K562 (cell line): ENCODE data around the gene RND1. TPM values are rescaled to one million over a fixed set of nuclear protein-coding genes. Genes with fewer than 3 reads are reported as not detected.

Source experiments
- ATAC-seq: fragments of 200-7000 bp; cut with Tn5 transposase; 3 replicates; pipeline ENCODE4 v1.9.1; 2020; ENCODE audit warnings: moderate library complexity
- BruUV-seq: library from RNA; stranded (reverse); fragments of 400-500 nt; replicated peaks from 2 replicates; lab custom pipeline; 2021; lab: Mats Ljungman, UMichigan
- CTCF ChIA-PET: fragments of 300-600 bp; formaldehyde crosslinking; extraction: SDS; loops from one replicate; lab custom pipeline; 2021; ENCODE audit warnings: low intra/inter-chr PET ratio; lab: Yijun Ruan, JAX
- POLR2A ChIA-PET: fragments of 300-600, 350-650 bp; sonication (Branson Sonifier 250); formaldehyde crosslinking; extraction: SDS; loops from one replicate; lab custom pipeline; 2021; ENCODE audit warnings: antibody characterized with exemption, inconsistent platforms; lab: Yijun Ruan, JAX
- DNase-seq, 4 experiments: peaks; one replicate each; pipeline versions ENCODE4 v3.0.0 to v3.0.0-alpha.2; 2011 to 2018; ENCODE audit warnings: low spot score in 3 of 4, mixed read lengths in 3 of 4; ENCODE audit errors: extremely low read depth in 1 of 4
- FAIRE-seq: peaks from 2 replicates; lab custom pipeline; 2011; peaks lifted over from hg19 to GRCh38; lab: Jason Lieb, UNC
- H2AFZ ChIP-seq: 2 replicates; pipeline ENCODE4 v1.6.0; 2011; ENCODE audit warnings: low read depth, low read length, control low read depth, inconsistent platforms
- H3K27ac ChIP-seq: fragments of 200-600 bp; 3 replicates; pipeline ENCODE4 v1.8.0; 2011; ENCODE audit warnings: low read depth, mild to moderate bottlenecking, control low read depth, inconsistent platforms, low read length, moderate library complexity, mixed read lengths; ENCODE audit errors: extremely low read depth
- H3K27me3 ChIP-seq, 2 experiments: fragments of 300-600 bp in 1 of 2; 2 replicates in 1 of 2; 3 replicates in 1 of 2; pipeline versions ENCODE4 v1.6.0 to v1.8.0; 2011; ENCODE audit warnings: inconsistent platforms in 2 of 2, low read length in 2 of 2, mild to moderate bottlenecking in 1 of 2, mixed read lengths in 1 of 2, moderate library complexity in 1 of 2; ENCODE audit not compliant: control insufficient read depth in 2 of 2, insufficient read depth in 2 of 2
- H3K36me3 ChIP-seq: fragments of 300-600 bp; 3 replicates; pipeline ENCODE4 v1.8.0; 2011; ENCODE audit warnings: mild to moderate bottlenecking, low read length, inconsistent platforms; ENCODE audit not compliant: control insufficient read depth, insufficient read depth
- H3K4me1 ChIP-seq, 2 experiments: fragments of 200-600 bp in 1 of 2; replicated peaks in 1 of 2; 2 replicates in 1 of 2; 3 replicates in 1 of 2; pipeline versions ENCODE4 v1.5.1 to v1.8.0; 2011; ENCODE audit warnings: inconsistent platforms in 2 of 2, low read length in 2 of 2, mild to moderate bottlenecking in 1 of 2, mixed read lengths in 1 of 2, moderate library complexity in 1 of 2; ENCODE audit not compliant: control insufficient read depth in 2 of 2, insufficient read depth in 2 of 2
- H3K4me2 ChIP-seq: 2 replicates; pipeline ENCODE4 v1.6.1; 2011; ENCODE audit warnings: low read length, control low read depth, inconsistent platforms, mixed read lengths; ENCODE audit not compliant: insufficient read depth
- H3K4me3 ChIP-seq: fragments of 200-600 bp; sonication (generic), shearing (Covaris generic); 2 replicates; pipeline ENCODE4 v1.5.1; 2016; ENCODE audit warnings: control low read depth, inconsistent platforms
- H3K79me2 ChIP-seq: fragments of 200-600 bp; 3 replicates; pipeline ENCODE4 v1.8.0; 2011; ENCODE audit warnings: low read length, inconsistent platforms; ENCODE audit not compliant: control insufficient read depth, insufficient read depth
- H3K9ac ChIP-seq, 2 experiments: 2 replicates each; pipeline versions ENCODE4 v1.6.0 to v1.6.1; 2011; ENCODE audit warnings: low read depth in 2 of 2, low read length in 2 of 2, control low read depth in 1 of 2, inconsistent platforms in 1 of 2, mild to moderate bottlenecking in 1 of 2, mixed read lengths in 1 of 2; ENCODE audit not compliant: insufficient read depth in 1 of 2
- H3K9me1 ChIP-seq: one replicate; pipeline ENCODE4 v1.6.0; 2011; ENCODE audit warnings: inconsistent platforms, mild to moderate bottlenecking, low read length, moderate library complexity; ENCODE audit not compliant: control insufficient read depth, insufficient read depth
- H3K9me3 ChIP-seq: replicated peaks from 2 replicates; pipeline ENCODE4 v1.5.1; 2011; ENCODE audit warnings: low read depth, low read length, inconsistent platforms; ENCODE audit not compliant: control insufficient read depth, insufficient read depth
- H4K20me1 ChIP-seq: replicated peaks from 2 replicates; pipeline ENCODE4 v1.6.1; 2011; ENCODE audit warnings: low read length, inconsistent platforms, mixed read lengths; ENCODE audit not compliant: control insufficient read depth, insufficient read depth
- BDP1 ChIP-seq: IDR thresholded peaks from 3 replicates; pipeline ENCODE4 v1.6.1; 2011; ENCODE audit not compliant: insufficient read length, insufficient read depth
- CEBPB ChIP-seq: fragments of 450-650 bp; IDR thresholded peaks from 2 replicates; pipeline ENCODE4 v1.6.1; 2016; ENCODE audit warnings: missing genetic modification characterization, missing compliant biosample characterization
- CREB1 ChIP-seq, 2 experiments: sonication (generic) in 1 of 2; formaldehyde crosslinking in 1 of 2; IDR thresholded peaks; 2 replicates each; pipeline versions ENCODE4 v1.6.1 to v1.8.0; 2012 to 2022; ENCODE audit warnings: inconsistent platforms in 1 of 2, mild to moderate bottlenecking in 1 of 2, missing genetic modification reagents in 1 of 2, moderate library complexity in 1 of 2
- DEAF1 ChIP-seq: fragments of 450-650 bp; formaldehyde crosslinking; IDR thresholded peaks from 2 replicates; pipeline ENCODE4 v1.4.0; 2020; ENCODE audit warnings: mild to moderate bottlenecking, moderate library complexity
- KLF10 ChIP-seq: fragments of 250-450 bp; sonication (Bioruptor Pico); IDR thresholded peaks from 2 replicates; pipeline ENCODE4 v1.6.1; 2021; ENCODE audit warnings: matching md5 sums
- MITF ChIP-seq: IDR thresholded peaks from 2 replicates; pipeline ENCODE4 v1.6.1; 2014; ENCODE audit warnings: antibody characterized with exemption
- PURB ChIP-seq: sonication (generic); formaldehyde crosslinking; IDR thresholded peaks from 2 replicates; pipeline ENCODE4 v1.9.0; 2021; ENCODE audit warnings: low read depth, mild to moderate bottlenecking, missing genetic modification reagents
- RUNX1 ChIP-seq: sonication (generic); IDR thresholded peaks from 2 replicates; pipeline ENCODE4 v1.6.1; 2016; ENCODE audit warnings: antibody characterized with exemption, low read depth
- SREBF2 ChIP-seq: sonication (generic); formaldehyde crosslinking; IDR thresholded peaks from 2 replicates; pipeline ENCODE4 v1.4.0; 2020; ENCODE audit warnings: mild to moderate bottlenecking, missing genetic modification reagents
- TBP ChIP-seq: optimal IDR thresholded peaks from 2 replicates; pipeline ENCODE3; 2011; ENCODE audit warnings: low read depth, low read length, improper control_type of control experiment
- ZSCAN29 ChIP-seq: fragments of 450-650 bp; IDR thresholded peaks from 2 replicates; pipeline ENCODE4 v1.6.1; 2017
- WGBS: fragments of 100-300 bp; shearing (Covaris generic); methylation state at CpG from one replicate; pipeline ENCODE4 v1.1.6; 2016; ENCODE audit warnings: low coverage, mixed read lengths; ENCODE audit not compliant: insufficient coverage; ENCODE audit errors: missing lambda C conversion rate; 5-methylcytosine and 5-hydroxymethylcytosine counted together
- in situ Hi-C: fragments of 300-500 bp; cut with MboI; formaldehyde crosslinking; loops from 4 replicates; pipeline ENCODE4 v1.15.0; 2018; ENCODE audit warnings: inconsistent platforms, mixed read lengths
- intact Hi-C: fragments of 100-400 bp; cut with micrococcal nuclease; formaldehyde crosslinking; loops from 2 replicates; pipeline ENCODE4 v1.14.2; 2022
- polyA plus RNA-seq, 8 experiments: library from polyadenylated mRNA; depleted of rRNA in 4 of 8; stranded (reverse) in 5 of 8; unstranded in 3 of 8; fragments of >200 nt; fragmentation: Nextera tagmentation in 2 of 8; fragmentation: Illumina TruSeq in 1 of 8; extraction: Ambion mirVana in 2 of 8; extraction: Trizol in 1 of 8; gene quantifications; 2 replicates each; pipeline versions ENCODE4 v1.2.1 to v1.2.3, GENCODE V29; 2011 to 2014; ENCODE audit warnings: inconsistent platforms in 1 of 8, missing spikeins in 1 of 8
- total RNA-seq, 7 experiments: library from RNA; depleted of rRNA in 6 of 7; stranded (reverse); fragments of >200 nt in 6 of 7; fragmentation: Illumina TruSeq in 2 of 7; extraction: Trizol in 2 of 7; gene quantifications; 2 replicates each; pipeline versions ENCODE4 v1.2.1 to v1.2.3, GENCODE V29; 2011 to 2021; ENCODE audit warnings: low replicate concordance in 1 of 7

The RND1 gene
- total and polyA plus RNA-seq, 9 of the 15 experiments (the other 6 are each of a cell fraction or from before 2014, with no cell fraction given), result 0.18 to 0.78 (median 0.58) TPM; not detected in 2

- DNase-seq, result no peak
- no peaks in the 10 kb centered on the region for H3K36me3 ChIP-seq
- TF ChIP-seq ZSCAN29 (no peak), MITF (no peak), RUNX1 (no peak), SREBF2 (CRISPR knock-in tag) (no peak), KLF10 (CRISPR knock-in tag) (no peak), TBP (no peak), BDP1 (no peak), PURB (CRISPR knock-in tag) (no peak), DEAF1 (CRISPR knock-in tag) (no peak), CEBPB (tag) (no peak), CREB1 (IDR thresholded peaks at IDR 0.05) (no peak), CREB1 (CRISPR knock-in tag; IDR thresholded peaks at IDR 0.05) (no peak)
- peaks cover 7 to 9% of the 10 kb centered on the region in 2 experiments; a peak in 4 of 5 replicates for H3K27me3 ChIP-seq
- H3K9me3 ChIP-seq, result no peaks in the 10 kb centered on the region
- intact Hi-C loops (no loop called here), in situ Hi-C loops (no loop called here)
- FAIRE-seq, result no peak
- no peaks in the 10 kb centered on the region for H3K79me2 ChIP-seq
- H3K4me2 ChIP-seq, result no peak overlapping the region
- no peak overlapping the region for H3K9ac ChIP-seq
- no peak for ATAC-seq
- H2AFZ ChIP-seq, result 0 out of 2 replicates have a peak overlapping the region, but pooled peaks have one; percentile 10
- H3K4me3 ChIP-seq, result no peak overlapping the region
- no peak overlapping the region for H3K27ac ChIP-seq
- peaks cover 7 to 8% of the 10 kb centered on the region in 2 experiments; a peak in 3 of 5 replicates for H3K4me1 ChIP-seq
- ChIA-PET POLR2A (no interaction called here), CTCF (no interaction called here)
- no peaks in the 10 kb centered on the region for H4K20me1 ChIP-seq
- no TSS peak for BruUV-seq
- 38% methylated on average over 2 of the region's 2 CpGs for WGBS
- H3K9me1 ChIP-seq, result no peaks in the 10 kb centered on the region
Measured at GRCh38 chr12:48869191-48869590, 3.5 kb upstream of the RND1 start.
